ENCODE measurements around the gene DUSP5.

DUSP5 gene

DNA sequence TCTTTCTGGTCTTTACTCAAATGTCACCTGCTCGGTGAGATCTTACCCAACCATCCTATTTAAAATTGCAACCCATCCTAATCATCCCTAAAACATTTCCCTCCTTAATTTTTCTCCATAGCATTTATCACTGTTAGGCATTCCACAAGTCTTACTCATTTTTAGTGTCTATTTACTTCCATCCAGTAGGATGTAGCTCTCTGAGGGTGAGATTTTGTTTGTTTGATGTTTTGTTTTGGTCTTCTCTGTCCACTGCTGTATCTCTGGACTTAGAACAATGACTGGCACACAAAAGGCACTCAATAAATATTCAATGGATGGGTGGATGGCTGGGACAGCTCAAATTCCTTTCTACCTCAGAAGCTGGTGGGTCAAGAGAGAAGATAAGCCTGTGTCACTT is 15.8 kb upstream of the DUSP5 start:
- DNase-seq: no peak

DNA sequence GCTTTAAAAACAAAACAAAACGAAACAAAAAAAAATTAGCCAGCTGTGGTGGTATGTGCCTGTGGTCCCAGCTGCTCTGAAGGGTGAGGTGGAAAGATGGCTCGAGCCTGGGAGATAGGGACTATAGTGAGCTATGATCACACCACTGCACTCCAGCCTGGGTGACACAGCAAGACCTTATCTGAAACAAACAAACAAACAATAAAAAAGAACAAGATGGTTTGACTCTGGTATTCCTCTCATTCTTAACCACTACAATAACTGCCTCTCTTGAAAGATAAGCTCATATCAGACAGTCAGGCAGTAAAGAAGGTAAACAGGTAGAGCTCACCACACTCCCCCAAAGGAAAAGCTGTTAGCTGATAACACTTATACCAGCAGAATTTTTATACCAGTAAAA is 14.1 kb upstream of the DUSP5 start:
- no peak for DNase-seq

DNA sequence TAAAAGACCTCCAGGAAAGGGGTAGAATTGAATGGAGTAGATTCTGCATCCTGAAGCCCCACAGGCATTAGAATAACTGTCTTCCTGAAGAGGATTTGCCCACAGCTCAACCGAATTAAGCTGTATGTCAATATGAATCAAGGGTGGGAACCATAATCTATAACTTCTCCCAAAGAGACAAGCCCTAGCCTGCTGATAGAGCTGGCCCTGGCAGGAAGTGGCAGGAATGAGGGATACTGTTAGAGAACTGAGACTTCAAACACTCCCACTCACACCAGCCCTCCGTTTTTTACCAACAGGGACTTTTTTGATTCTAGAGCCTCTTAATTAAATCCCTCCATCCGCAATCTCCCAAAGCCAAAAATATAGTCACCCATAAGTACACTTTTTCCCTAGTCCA is 12.2 kb upstream of the DUSP5 start:
- DNase-seq: no peak

DNA sequence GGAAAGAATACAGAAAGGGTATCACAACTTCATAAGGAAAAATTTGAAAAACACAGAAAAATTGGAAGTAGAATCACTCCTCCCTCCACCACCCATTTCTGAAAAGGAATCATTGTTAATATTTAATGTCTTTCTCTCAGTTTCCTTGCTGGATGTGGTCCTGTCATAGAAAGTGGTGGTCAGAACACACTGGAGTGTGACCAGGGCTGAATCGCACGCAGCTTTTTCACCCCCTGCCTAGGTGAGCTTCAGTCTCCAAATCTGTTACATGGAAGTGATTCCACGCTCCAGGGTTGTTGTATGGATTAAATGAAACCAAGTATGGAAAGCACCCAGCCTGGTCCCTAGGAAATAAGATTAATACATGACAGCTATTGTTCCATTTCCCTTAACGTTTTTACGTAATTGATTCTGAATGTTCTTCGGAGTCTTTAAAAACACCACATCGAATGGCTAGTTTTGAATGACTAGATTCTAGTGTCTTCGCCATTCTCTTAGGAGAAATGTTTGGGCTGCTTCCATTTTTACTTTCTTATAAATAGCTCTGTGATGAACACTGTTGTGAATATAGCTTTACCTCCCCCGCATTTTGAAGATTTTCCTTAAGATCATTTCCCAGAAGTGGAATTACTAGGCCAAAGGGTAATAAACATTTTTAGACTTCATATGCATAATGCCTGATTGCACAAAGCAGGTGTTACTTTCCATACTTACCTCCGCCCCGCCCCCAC is 10.9 kb upstream of the DUSP5 start:
- no peak for DNase-seq

DNA sequence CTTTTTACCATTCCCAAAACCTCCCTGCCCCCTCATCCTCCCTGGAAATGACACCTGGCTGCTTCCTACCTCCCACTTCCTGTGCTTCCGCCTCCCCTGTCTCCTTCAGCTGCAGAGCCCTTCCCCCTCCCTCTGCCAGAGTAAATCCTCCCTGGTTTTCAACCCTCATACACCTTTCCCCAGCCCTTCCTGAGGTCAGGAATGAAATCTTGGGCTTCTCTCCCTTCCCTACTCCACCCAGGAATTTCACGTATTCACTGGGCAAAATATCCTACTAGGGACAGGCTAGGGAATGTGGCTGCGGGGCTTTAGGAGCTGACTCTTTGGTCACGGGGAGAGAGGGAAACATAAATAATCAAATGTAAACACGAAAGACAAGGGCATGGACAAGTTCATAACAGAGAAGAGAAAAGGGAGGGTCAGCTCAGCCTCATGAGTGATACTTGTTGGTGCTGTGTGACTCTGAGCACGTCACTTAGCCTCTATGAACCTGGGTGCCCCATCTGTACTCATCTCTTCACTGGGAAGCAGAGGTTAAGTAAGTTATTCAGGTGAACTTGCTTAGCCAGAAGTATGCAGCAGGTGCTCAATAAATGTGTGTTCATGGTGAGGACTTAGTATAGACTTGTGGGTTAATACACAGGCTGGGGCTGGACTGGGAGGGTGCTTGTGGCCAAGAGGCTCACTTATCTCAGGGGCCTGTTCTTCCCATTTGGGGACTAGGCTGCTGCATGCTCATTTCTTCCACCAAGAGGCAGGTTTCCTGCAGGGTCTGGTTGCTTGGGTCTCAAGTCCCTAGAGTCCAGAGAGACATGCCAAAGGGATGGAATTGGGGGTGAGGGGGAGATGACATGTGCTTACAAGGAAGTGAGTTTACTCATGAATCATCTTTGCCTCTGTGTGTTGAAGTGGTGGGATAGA is 10.0 kb upstream of the DUSP5 start:
- no peak for DNase-seq

DNA sequence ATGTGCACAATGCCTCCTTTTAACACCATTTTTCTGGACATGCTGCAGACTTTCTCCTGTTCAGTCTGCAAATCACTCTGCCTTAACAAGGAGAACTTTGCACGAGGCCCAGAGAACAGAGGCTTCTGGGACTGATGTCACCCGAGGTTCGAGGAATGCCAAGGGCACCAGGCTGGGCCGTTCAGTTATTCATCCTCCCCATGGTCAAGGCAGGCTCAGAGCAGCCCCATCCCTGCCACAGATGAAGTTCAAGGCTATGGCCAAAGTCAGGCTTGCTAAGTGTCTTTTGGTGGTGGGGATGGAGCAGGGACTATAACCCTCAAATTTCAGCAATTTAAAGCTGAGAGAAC is 9.4 kb upstream of the DUSP5 start:
- DNase-seq: no peak

DNA sequence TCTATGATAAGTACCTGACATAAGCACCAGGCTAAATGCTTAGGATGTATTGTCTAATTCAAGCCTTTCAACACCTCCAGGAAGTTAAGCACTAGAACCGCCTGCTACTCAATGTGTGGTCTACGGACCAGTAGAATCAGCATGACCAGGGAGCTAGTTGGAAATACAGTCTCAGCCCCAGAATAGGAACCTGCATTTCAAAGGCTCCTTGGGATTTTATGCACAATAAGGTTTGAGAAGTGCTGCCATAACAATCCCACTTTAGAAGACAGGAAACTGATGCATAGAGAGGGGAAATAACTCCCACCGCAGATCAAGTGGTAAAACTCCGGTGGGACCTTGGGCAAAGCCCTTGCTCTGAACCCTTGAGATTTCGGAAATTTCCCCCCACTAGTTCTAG is 8.8 kb upstream of the DUSP5 start:
- no peak for DNase-seq

DNA sequence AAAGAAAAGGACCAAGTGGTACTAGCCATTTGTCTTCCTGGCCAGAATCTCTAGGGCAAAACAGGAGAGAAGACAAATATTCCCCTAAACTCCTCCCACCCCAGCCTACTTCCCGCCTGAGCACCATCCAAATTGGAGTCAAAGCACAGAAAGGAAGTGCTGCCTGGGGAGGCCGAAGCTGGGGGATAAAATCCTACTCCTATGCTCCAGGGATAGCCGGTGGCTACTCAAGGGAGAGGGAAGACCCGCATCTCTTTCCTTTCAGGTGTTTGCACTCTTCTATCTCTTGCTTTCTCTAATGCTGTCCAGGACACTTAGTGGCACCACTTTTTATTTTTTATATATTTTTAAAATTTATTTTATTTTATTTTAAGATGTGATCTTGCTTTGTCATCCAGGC is 7.1 kb upstream of the DUSP5 start:
- DNase-seq: no peak

DNA sequence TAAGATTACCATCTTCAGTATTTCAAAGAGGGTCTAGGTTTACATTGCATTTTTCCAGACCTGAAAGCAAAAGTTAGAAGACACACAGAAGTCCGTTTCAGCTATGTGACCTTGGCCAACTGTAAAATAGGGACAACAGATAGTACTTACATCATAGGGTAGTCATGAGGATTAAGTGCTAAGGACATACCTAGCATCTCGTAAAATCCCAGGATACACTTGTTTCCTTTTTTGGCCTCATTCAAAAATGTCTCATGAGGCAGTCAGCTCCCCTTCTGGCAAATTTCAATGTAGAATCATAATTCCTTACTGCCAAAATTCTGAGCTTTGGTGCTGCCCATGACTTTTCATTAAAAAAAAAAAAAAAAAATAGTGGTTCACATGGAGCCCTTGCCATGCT is 6.4 kb upstream of the DUSP5 start:
- DNase-seq: no peak

DNA sequence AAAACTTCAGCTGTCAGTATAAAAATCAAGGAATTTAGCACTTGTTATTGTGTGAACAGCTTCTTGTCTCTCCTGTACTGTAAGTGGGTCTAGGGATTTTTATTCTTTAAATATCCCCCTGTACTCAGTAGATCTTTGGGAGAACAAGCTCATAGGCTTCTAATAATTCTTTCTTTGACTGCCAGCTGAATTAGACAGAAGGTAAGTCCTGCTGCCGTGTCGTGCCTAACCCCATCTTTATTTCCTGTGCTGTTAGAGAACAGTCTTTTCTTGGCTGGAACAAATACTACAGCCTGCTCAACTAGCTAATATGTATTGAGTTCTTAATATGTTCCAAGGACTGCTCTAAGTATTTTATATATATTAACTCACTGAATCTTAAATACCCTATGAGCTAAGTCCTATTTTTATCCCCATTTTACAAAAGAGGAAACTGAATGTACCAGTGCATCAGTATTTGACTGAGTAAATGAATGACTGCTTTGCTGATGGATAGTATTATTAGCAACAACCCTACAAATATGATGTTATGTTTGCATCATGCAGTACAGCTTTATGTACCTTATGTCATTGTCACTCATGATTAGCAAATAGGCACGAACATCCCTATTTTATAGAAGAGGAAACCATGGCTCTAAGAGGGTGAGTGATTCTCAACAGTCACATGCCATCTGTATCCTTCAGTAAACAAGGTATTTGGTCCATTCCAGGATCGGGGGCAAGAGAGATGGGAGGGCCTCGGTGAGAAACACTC is 5.5 kb upstream of the DUSP5 start:
- DNase-seq: no peak

DNA sequence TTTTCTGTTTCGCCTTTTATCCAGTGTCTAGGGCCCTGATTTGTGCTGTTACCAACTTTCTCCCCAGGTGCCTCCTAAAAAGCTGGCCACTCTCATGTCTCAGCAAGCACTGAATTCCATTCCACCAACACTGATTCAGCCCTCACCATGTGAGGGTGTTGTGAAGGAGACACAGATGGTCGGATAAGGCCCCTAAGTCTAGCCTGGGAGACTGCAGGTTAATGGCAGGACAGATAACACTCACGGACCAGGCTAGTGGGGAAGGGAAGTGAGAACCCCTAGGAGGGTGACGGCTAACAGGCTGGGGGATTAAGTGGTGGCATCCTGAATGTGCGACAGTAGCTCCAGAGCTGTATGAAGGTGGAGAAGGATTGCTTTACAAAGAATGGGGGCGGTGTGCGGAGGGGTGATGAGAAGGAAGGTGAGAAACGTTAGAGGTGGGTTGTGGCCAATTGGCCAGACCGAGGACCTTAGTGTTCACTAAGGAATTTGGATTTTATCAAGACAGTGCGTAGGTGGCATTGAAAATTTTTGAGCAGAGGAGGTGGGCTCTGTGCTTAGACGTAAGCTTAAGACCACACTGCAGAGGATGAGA is 3.8 kb upstream of the DUSP5 start:
- DNase-seq: no peak

DNA sequence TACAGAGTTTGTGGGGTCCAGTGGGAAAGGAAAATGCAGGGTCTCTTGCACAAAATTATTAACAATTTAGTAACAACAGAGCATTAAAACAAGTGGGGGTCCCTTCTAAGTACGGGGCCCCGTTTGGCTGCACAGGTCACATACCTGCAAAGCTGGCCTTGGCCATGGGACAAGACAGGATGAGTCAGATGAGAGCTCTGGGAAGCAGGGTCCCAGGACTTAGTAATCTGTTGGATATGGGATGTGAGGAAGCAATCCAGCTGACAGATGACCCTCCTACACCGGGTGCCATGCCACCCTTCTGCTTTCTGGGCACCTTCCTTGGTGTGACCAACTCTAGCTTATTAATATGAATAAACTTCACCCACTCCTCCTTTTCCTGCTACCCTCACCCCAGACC is 3.2 kb upstream of the DUSP5 start:
- DNase-seq: no peak

DNA sequence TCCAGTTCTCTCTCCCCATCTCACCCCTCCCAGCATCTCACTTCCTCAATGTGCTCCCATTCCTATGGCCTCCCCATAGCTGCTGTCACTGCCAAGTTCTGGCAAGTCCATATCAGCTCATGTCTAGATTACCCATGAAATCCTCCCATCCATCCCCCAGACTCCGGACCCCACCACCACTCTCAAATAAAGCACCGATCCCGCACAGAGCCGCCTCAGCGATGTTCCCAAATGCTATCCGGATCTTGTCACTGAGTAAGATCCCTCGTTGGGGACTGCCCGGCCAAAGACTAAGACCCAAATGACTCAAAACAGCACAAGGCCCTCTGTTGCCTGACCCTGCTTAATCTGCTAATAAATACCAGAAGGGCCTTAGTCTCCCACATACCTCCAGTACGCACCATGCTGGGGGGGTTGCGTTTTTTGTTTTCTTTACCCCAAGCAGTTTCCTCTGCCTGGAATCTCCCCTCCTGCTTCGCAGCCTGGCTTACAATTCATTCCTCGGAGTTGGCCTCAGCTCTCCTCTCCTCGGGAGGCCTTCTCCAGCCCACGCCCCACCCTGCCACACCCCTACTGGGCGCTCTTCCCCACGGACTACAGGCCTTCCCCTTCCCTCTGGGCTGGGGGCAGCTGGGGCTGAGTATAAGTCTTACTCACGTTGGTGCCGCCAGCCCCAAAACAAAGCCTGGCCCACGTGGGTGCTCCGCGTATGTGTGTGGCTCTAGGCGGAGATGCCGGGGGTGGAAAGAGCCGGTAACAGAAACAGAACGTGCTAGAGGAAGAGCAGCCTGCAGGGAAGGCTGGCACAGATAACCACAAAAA is 1.8 kb upstream of the DUSP5 start:
- no peak for DNase-seq

DNA sequence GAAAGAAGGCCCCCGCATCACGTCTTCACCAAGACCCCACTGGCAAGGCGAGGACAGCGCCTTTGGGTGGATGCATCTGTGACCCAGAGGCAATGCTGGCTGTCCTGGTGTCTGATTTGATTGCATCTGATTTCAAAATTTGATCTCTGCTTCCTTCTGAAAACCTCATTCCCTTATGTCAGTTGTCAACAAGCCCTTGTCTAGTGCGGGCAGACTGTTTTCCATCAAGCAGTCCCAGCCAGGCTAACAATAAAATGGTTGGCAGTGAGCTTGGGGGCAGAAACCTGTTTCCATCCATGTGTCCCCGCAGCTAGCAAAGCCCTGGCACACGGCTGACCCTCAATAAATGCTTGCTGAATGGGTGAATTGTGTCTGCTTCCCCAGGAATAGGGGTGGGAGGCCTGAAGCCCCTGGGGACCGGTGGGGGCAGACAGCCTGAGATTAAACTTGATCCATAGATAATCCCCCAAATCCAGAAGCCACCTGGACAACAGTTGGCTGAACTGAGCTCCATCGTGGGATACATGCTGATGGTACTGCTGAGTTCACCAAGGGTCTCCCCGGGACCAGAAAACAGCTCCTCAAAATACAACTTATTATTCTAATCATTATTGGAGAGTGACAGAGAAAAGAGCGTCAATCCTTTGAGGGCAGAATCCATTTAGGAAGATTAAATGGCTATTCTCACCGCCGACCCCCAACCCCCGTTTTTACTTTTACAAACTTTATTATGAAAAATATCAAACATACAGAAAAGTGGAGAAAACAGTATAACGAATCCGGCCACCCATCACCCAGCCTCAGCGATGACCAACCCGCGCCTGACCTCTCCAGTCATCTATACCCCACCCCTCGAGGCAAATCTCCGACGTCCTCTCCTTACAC is 912 bp upstream of the DUSP5 start:
- DNase-seq: no peak

DNA sequence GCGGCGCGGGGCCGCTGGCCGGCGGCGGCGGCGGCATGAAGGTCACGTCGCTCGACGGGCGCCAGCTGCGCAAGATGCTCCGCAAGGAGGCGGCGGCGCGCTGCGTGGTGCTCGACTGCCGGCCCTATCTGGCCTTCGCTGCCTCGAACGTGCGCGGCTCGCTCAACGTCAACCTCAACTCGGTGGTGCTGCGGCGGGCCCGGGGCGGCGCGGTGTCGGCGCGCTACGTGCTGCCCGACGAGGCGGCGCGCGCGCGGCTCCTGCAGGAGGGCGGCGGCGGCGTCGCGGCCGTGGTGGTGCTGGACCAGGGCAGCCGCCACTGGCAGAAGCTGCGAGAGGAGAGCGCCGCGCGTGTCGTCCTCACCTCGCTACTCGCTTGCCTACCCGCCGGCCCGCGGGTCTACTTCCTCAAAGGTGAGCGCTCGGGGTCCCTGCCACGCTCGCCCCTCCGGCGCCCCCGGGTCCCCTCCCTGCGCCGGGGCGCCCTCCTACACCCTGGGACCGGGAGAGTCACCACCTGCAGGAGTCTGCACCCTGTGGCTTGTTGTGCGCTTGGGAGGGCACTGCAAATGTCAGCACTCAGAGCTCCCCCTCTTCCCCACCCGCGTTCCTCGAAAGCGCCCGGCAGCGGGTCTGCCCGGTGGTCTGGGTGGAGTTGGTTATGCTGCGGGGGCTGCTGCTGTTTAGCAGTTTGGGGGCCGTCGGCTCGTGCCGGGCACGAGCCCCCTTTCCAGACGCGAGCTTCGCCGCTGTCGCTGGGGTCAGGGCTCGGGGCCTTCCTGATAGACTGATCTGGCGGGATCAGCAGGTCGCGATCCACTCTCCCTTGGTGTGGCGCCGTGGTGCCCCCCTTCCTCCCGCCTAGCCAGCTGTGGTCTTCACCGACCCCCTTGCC is 627 bp downstream of the DUSP5 start:
- peak; percentile 1 for DNase-seq

DNA sequence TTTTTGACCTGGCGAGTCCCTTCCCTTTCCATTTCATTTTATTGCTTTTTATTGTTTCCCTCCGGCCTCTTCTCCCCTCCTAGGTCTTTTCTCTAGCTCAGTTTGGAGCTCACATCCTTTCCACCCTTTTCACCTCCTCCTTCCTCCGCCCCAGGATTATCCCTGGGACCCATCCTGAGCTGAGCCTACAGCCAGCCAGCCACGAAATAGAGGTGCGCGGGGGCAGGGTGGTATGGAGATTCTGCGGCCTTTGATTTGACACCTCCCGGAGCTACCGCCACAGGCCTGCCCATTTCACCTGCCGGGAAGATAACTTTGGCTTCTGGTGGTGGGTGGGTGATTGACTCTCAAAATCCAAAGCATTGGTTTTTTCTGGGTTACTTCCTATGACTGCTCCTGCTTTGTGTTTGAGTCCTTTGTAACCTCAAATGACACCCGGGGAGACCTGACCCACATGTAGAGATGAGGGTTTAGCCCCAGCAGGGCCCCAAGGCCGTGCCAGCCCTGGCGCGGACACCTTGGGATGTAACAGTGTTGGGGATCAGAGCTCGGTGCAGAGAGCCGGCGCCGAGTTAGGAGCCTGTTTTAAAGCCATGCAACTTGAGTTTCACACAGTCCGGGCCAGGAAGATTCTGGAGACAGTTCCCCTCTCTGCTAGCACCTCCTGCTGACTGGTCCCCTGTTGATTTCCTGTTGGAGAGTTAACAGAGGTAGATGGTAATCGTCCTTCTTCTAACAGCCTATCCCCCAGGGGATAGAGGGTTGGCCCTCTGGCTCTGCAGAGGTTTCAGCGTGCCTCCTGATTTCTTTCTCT is 1.5 kb downstream of the DUSP5 start:
- no peak for DNase-seq

DNA sequence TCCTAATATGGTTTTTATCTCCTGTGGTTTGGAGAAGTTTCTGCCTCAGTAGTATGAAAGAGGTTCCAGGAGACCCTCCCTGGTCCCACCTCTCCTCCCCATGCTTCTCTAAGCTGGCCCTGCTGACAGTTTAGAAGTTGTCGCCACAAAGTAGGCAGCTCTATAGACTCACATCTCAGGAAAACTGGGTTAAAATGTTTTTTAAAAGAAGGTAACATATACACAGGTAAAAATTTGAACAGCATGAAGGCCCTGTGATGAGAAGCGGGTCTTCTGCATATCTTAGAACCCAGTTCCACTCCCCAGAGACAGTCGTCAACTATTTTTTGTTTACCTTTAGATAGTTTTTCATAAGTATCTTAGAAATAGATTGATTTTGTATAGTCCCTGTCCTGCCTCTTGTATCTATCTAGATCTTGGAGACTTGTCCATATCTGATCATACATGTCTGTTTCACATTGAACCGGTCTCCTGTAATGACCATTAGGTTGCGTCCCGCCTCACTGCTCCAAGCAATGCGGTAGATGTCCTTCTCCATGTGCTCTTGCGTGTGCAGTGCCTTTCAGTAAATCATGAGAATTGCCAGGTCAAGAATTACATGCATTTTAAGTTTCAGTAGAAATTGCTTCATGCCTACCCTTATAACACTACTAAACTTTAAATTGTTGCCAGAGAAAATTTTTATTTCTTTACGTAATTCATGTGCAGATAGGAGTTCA is 2.2 kb downstream of the DUSP5 start:
- no peak for DNase-seq

DNA sequence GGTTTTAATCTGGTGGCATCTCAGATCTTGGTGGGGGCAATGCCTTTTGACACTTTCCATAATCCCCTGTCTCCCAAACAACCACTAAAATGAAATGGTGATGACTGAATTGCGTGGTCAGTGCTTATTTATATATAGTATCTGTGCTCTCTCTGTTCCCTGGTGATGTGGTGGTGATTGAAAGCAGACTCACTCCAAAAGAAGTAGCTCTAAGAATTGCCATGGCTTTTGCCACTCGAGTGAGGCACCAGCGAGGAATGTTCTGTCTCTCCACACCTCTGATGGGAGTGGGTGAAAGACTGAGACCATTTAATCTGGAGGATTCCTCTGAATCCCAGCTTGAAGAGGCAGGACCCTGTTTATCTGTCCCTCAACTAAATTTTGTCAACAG is 2.8 kb downstream of the DUSP5 start:
- DNase-seq: no peak
